ENCODE results near the gene PPARA.
A peak's percentile ranks its signal among the peaks of the same experiment; 100 is the strongest.

The PPARA gene

DNA sequence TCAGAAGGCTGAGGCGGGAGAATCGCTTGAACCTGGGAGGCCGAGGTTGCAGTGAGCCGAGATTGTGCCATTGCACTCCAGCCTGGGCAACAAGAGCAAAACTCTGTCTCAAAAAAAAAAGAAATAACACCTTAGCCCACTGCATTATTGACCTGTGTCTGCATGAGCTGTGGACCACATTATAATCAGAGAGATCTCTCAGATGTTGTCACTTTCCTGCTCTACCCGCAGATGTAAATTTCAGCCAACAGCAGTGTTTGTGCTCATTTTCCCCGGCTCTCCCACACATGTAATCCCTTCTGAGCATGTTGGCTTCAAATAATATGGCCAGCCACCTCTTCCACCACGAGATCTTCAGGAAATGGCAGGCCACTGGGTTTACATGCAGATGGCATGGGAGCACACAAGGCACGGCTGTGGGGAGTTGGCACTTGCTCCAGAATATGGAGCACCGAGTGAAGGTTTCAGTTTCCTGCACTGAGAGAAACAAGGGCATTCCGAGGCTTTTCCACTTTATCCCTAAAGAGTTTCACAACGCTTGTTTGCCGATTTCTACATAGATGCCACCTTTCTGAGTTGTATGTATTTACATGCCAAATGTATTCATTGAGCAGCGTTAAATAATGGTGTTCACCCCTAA lies 80.1 kb downstream of the PPARA start:
- Histone ChIP-seq H3K27me3 (replicated peaks; ENCODE audit: control insufficient read depth, insufficient read depth, low read length) (no peaks in the 10 kb centered on the region), H3K36me3 (ENCODE audit: control insufficient read depth, insufficient read depth, low read length, severe bottlenecking) (peaks cover 23% of the 10 kb centered on the region), H3K9ac (ENCODE audit: low read length) (no peak overlapping the region), H3K4me3 (ENCODE audit: low read length) (no peak overlapping the region), H3K9me3 (ENCODE audit: control insufficient read depth, low read length) (no peaks in the 10 kb centered on the region), H3K4me1 (ENCODE audit: control insufficient read depth, insufficient read depth, low read length) (peaks cover 10% of the 10 kb centered on the region)
- DNase-seq (ENCODE audit: low read depth): no peak

DNA sequence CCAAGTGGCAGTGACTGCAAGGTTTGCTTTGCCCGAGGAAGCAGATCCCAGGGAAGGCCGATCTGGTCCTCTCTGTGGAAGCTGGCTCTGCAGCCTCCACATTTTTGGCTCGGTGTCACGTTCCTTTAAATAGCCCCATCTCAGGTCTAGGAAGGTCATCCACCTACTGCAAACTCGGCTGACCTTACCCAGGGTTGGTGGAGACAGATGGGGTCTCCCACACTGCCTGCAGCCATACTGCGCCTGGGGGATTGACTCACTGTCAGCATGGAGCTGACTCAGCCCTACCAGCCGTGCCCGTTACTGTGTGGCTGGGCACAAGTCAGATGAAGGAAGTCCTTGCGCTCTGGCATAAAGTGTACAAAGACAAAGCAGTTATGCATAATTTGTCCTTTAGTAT lies 82.9 kb downstream of the PPARA start:
- H3K4me1 ChIP-seq (ENCODE audit: control insufficient read depth, insufficient read depth, low read length): peaks cover 10% of the 10 kb centered on the region
- H3K9ac ChIP-seq (ENCODE audit: low read length): no peak overlapping the region
- H3K27me3 ChIP-seq (replicated peaks; ENCODE audit: control insufficient read depth, insufficient read depth, low read length): no peaks in the 10 kb centered on the region
- peaks cover 43% of the 10 kb centered on the region for H3K36me3 ChIP-seq (ENCODE audit: control insufficient read depth, insufficient read depth, low read length, severe bottlenecking)
- H3K9me3 ChIP-seq (ENCODE audit: control insufficient read depth, low read length): no peaks in the 10 kb centered on the region
- peak; percentile 65 for DNase-seq (ENCODE audit: low read depth)
- H3K4me3 ChIP-seq (ENCODE audit: low read length): no peak overlapping the region

DNA sequence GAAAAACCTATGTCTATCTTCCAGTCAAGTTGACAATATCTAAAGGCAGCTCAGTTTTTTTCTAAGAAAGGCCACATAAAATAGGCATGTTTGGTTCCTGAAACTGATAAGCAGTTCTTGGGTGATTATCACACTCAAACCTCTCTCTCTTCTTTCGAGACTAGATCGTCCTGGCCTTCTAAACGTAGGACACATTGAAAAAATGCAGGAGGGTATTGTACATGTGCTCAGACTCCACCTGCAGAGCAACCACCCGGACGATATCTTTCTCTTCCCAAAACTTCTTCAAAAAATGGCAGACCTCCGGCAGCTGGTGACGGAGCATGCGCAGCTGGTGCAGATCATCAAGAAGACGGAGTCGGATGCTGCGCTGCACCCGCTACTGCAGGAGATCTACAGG lies 84.6 kb downstream of the PPARA start:
- Histone ChIP-seq H3K4me3 (ENCODE audit: low read length) (no peak overlapping the region), H3K4me1 (ENCODE audit: control insufficient read depth, insufficient read depth, low read length) (no peaks in the 10 kb centered on the region), H3K36me3 (ENCODE audit: control insufficient read depth, insufficient read depth, low read length, severe bottlenecking) (peaks cover 58% of the 10 kb centered on the region), H3K9ac (ENCODE audit: low read length) (no peak overlapping the region), H3K27me3 (replicated peaks; ENCODE audit: control insufficient read depth, insufficient read depth, low read length) (no peaks in the 10 kb centered on the region), H3K9me3 (ENCODE audit: control insufficient read depth, low read length) (no peaks in the 10 kb centered on the region)
- DNase-seq (ENCODE audit: low read depth): no peak

DNA sequence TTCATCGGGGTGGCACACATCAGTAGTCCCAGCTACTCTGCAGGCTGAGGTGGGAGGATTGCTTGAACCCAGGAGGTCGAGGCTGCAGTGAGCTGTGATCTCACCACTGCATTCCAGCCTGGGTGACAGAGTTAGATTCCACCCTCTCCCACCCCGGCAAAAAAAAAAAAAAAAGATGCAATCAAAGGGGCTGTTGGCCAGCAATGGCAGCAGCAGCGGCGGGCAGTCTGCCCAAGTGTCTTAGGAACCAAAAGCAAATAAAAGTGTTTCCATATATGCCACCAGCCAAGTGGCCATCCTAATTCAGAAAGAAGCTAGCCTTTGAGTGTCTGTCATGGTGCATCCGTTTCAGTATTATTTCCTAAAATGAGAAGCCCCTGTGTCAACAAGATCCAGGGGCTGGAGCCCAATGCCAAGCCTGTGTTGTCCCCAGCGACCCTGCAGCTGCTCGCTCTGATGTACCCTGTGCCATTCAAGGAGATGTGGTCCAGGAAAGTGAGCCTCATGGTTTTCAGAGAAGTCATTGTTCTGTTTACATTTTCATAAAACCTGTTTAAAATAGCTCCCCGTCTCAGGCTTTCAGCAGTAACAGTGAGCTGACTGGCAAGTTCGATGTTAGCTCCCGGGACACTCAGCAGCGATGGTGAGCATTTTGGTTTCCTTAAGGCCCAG lies 87.3 kb downstream of the PPARA start:
- no peak overlapping the region for H3K9ac ChIP-seq (ENCODE audit: low read length)
- no peak for DNase-seq (ENCODE audit: low read depth)
- H3K4me3 ChIP-seq (ENCODE audit: low read length): no peak overlapping the region
- H3K9me3 ChIP-seq (ENCODE audit: control insufficient read depth, low read length): no peaks in the 10 kb centered on the region
- no peaks in the 10 kb centered on the region for H3K27me3 ChIP-seq (replicated peaks; ENCODE audit: control insufficient read depth, insufficient read depth, low read length)
- H3K36me3 ChIP-seq (ENCODE audit: control insufficient read depth, insufficient read depth, low read length, severe bottlenecking): peaks cover 58% of the 10 kb centered on the region
- peaks cover 6% of the 10 kb centered on the region for H3K4me1 ChIP-seq (ENCODE audit: control insufficient read depth, insufficient read depth, low read length)

DNA sequence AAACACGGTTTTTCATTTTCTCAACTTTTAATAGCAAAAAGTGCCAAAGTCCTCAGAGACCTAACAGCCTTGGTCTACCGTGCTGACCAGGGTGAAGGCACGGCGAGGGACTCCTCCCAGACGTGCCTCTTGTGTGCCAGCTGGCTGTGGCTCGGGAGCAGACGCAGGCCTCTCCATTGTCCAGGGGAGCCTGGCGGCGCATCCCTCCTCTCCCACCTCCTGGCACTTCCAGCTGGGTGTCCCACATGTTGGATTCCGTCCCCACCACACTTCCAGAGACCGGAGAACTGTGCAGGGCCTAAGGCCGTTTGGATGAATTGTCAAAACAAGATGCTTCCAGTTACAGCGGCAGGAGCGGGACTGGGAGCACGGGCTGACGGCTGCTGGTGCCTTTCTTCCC lies 88.2 kb downstream of the PPARA start:
- H3K9ac ChIP-seq (ENCODE audit: low read length): no peak overlapping the region
- peaks cover 58% of the 10 kb centered on the region for H3K36me3 ChIP-seq (ENCODE audit: control insufficient read depth, insufficient read depth, low read length, severe bottlenecking)
- H3K27me3 ChIP-seq (replicated peaks; ENCODE audit: control insufficient read depth, insufficient read depth, low read length): no peaks in the 10 kb centered on the region
- H3K4me3 ChIP-seq (ENCODE audit: low read length): no peak overlapping the region
- no peak for DNase-seq (ENCODE audit: low read depth)
- H3K4me1 ChIP-seq (ENCODE audit: control insufficient read depth, insufficient read depth, low read length): peaks cover 9% of the 10 kb centered on the region
- no peaks in the 10 kb centered on the region for H3K9me3 ChIP-seq (ENCODE audit: control insufficient read depth, low read length)

DNA sequence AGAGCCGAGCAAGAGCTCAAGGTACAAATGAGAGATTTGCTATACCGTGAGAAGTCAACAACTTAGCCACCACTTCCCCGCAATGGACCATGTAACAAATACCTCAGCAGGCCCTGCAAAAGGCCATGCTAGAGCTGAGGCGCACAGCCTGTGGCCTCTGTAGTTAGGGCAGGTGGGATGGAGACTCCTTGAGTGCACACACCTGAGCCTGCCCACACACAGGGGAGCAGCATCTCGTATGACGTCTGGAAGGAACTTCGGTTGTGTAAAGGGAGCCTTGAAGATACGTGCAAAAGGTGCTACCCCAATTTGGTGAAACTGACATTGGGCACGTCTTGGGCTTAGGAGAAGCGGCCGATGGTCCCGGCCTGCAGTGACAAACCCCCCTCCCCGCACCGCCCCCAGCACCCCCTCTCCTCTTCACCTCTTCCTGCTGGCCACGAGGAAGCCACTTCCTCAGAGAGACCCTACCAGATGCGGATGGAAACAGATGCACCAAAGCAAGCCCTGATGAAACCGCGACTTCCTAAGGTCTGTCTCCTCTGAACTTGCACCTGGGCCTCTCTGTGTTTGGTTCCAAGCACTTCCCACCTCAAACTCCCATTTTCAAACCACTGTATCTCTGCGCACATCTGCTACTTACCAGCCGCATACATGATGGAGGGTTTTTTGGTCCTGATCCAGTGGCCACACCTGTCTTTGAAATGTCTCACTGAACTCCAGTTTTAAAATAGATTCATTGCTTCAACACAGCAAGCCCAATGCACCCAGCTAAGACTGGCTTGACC lies 89.1 kb downstream of the PPARA start:
- H3K4me3 ChIP-seq (ENCODE audit: low read length): no peak overlapping the region

DNA sequence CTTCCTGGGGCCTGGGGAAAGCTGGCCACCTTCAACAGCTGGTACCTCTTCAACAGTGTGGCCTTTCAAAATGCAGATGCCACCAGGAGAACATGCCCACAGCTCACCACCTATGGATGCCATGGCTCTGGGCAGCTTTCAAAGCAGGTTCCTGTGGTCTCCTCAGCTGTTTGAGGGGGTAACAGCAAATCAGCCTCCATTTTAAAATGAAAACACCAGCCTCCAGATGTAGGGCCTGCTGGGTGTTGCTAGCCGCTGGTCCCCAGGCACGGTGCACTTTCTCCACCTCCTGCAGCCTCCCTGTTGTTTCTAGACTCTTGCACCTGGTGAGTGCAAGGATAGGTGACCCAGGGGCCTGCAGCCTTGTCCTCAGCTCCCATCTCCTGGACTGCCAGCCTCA lies 89.7 kb downstream of the PPARA start:
- Histone ChIP-seq H3K4me3 (ENCODE audit: low read length) (no peak overlapping the region), H3K9me3 (ENCODE audit: control insufficient read depth, low read length) (no peaks in the 10 kb centered on the region), H3K36me3 (ENCODE audit: control insufficient read depth, insufficient read depth, low read length, severe bottlenecking) (peaks cover 61% of the 10 kb centered on the region), H3K27me3 (replicated peaks; ENCODE audit: control insufficient read depth, insufficient read depth, low read length) (no peaks in the 10 kb centered on the region), H3K4me1 (ENCODE audit: control insufficient read depth, insufficient read depth, low read length) (peaks cover 9% of the 10 kb centered on the region), H3K9ac (ENCODE audit: low read length) (no peak overlapping the region)
- no peak for DNase-seq (ENCODE audit: low read depth)

More for the DNA sequence above, 89.1 kb downstream of the PPARA start:
- Histone ChIP-seq H3K9me3 (ENCODE audit: control insufficient read depth, low read length) (no peaks in the 10 kb centered on the region), H3K27me3 (replicated peaks; ENCODE audit: control insufficient read depth, insufficient read depth, low read length) (no peaks in the 10 kb centered on the region), H3K4me1 (ENCODE audit: control insufficient read depth, insufficient read depth, low read length) (peaks cover 9% of the 10 kb centered on the region), H3K9ac (ENCODE audit: low read length) (no peak overlapping the region), H3K36me3 (ENCODE audit: control insufficient read depth, insufficient read depth, low read length, severe bottlenecking) (peaks cover 65% of the 10 kb centered on the region)
- no peak for DNase-seq (ENCODE audit: low read depth)

DNA sequence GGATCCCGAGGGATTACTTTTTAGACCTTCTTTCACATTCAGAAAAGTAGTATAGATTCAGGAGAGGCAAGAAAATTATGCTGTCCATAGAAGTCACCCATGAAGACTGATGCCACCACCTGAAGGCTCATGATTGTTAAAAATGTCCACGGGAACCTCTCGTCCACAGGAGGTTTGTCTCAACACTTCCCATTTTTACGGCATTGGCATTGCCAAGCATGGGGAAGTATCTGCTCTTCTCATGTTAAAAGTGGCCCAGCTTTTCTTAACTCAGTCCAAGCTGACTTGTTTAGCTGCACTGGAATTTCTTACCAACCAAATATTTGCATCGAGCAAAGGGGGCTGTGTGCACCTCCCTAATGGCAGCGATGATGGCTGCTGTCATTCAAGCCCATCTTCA lies 90.2 kb downstream of the PPARA start:
- Histone ChIP-seq H3K9me3 (ENCODE audit: control insufficient read depth, low read length) (no peaks in the 10 kb centered on the region), H3K27me3 (replicated peaks; ENCODE audit: control insufficient read depth, insufficient read depth, low read length) (no peaks in the 10 kb centered on the region), H3K4me3 (ENCODE audit: low read length) (no peak overlapping the region), H3K9ac (ENCODE audit: low read length) (no peak overlapping the region), H3K36me3 (ENCODE audit: control insufficient read depth, insufficient read depth, low read length, severe bottlenecking) (peaks cover 56% of the 10 kb centered on the region), H3K4me1 (ENCODE audit: control insufficient read depth, insufficient read depth, low read length) (peaks cover 9% of the 10 kb centered on the region)
- no peak for DNase-seq (ENCODE audit: low read depth)

DNA sequence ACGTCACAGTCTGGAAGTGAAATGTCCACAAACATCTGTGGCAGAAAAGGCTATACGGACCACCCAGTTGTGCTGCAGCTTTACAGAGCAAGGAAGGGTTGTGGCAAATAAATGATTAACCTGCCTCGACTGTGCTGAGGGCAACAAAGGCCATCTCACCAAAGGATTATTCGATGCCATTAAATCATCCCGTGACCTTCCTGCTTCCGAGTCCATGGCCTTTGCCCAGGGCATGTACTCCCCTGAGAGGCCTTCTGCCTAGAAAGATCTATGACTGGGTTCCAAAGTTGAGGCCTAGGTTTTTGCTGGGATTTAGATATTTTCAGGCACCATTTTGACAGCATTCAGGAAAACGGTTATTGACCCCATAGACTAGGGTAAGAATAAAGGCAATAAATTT lies 90.6 kb downstream of the PPARA start:
- Histone ChIP-seq H3K27me3 (replicated peaks; ENCODE audit: control insufficient read depth, insufficient read depth, low read length) (no peaks in the 10 kb centered on the region), H3K4me3 (ENCODE audit: low read length) (no peak overlapping the region), H3K9me3 (ENCODE audit: control insufficient read depth, low read length) (no peaks in the 10 kb centered on the region), H3K36me3 (ENCODE audit: control insufficient read depth, insufficient read depth, low read length, severe bottlenecking) (peaks cover 52% of the 10 kb centered on the region), H3K4me1 (ENCODE audit: control insufficient read depth, insufficient read depth, low read length) (peaks cover 9% of the 10 kb centered on the region), H3K9ac (ENCODE audit: low read length) (no peak overlapping the region)
- no peak for DNase-seq (ENCODE audit: low read depth)

DNA sequence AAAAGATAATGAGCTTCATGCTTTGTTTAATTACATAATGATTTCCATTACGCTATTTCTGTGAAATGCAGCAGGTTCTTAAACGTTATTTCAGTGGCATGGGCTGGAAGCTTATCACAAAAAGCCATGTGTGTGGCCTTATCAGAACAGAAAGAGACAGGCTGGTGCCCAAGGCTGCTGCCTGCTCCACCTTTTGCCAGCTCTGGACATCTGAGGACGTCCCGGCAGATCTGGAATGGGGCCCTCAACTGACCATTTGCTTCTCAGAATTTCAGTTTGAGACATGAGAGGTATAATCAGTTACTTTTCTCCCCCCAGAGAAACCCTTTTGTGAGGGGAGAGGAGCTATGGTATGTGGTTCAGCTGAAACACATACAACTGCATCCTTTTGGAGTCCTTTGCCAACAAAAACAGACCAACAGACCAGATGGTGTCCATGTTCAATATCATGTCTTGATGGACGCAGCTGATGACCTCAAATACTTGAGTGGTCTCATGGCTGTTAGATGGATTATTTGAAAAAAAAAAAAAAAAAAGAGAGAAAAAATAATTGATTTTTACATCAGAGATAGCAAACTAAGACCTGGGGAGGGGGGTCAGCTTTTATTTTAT lies 91.2 kb downstream of the PPARA start:
- DNase-seq (ENCODE audit: low read depth): no peak
- Histone ChIP-seq H3K27me3 (replicated peaks; ENCODE audit: control insufficient read depth, insufficient read depth, low read length) (no peaks in the 10 kb centered on the region), H3K4me1 (ENCODE audit: control insufficient read depth, insufficient read depth, low read length) (peaks cover 9% of the 10 kb centered on the region), H3K36me3 (ENCODE audit: control insufficient read depth, insufficient read depth, low read length, severe bottlenecking) (peaks cover 47% of the 10 kb centered on the region), H3K9me3 (ENCODE audit: control insufficient read depth, low read length) (no peaks in the 10 kb centered on the region), H3K9ac (ENCODE audit: low read length) (no peak overlapping the region), H3K4me3 (ENCODE audit: low read length) (no peak overlapping the region)

DNA sequence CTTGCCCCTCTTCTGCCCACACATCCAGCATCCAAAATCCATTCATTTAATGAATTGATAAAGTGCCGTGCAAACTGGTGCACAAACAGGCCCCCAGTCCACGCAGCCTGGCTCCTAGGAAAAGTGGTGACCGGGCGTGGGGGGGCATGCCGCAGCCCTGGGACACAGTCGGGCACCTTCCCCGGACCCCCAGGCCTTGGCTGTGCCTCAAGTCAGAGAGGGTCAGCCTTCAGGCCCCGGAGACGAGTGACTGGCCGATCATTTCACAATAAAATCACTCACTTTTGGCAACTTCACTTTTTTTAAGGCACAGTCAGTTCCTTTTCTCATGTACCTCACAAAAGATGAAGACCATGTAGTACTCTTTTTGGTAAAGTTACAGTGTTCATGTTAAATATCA lies 91.8 kb downstream of the PPARA start:
- Histone ChIP-seq H3K4me1 (ENCODE audit: control insufficient read depth, insufficient read depth, low read length) (peaks cover 9% of the 10 kb centered on the region), H3K4me3 (ENCODE audit: low read length) (no peak overlapping the region), H3K9ac (ENCODE audit: low read length) (no peak overlapping the region), H3K36me3 (ENCODE audit: control insufficient read depth, insufficient read depth, low read length, severe bottlenecking) (peaks cover 41% of the 10 kb centered on the region), H3K9me3 (ENCODE audit: control insufficient read depth, low read length) (no peaks in the 10 kb centered on the region), H3K27me3 (replicated peaks; ENCODE audit: control insufficient read depth, insufficient read depth, low read length) (no peaks in the 10 kb centered on the region)
- DNase-seq (ENCODE audit: low read depth): no peak
